Measurements from ENCODE around the gene SLAMF6.

- TF ChIP-seq EP300 (IDR thresholded peaks at IDR 0.05) (no peak), CTCF (IDR thresholded peaks at IDR 0.05) (no peak)
These were observed 76.0 kb downstream of the SLAMF6 start for GRCh38 chr1:160446945-160447600.
